GM23248 (cell line): Measurements from ENCODE around the gene RIMS4. TPM values are rescaled to one million over a fixed set of nuclear protein-coding genes. Genes with fewer than 3 reads are reported as not detected.
A peak's percentile ranks its signal among the peaks of the same experiment; 100 is the strongest.

Source experiments
- DNase-seq: peaks from one replicate; pipeline ENCODE4 v3.0.0-alpha.2; 2015
- H2AFZ ChIP-seq: fragments of 200-600 bp; sonication (generic); 2 replicates; pipeline ENCODE4 v1.6.1; 2016; ENCODE audit warnings: antibody characterized with exemption
- H3F3A ChIP-seq: fragments of 200-600 bp; sonication (generic); 2 replicates; pipeline ENCODE4 v1.6.1; 2016; ENCODE audit warnings: mild to moderate bottlenecking, antibody characterized with exemption, mixed run types; ENCODE audit not compliant: insufficient read depth
- H3K27ac ChIP-seq: fragments of 200-600 bp; sonication (generic); 2 replicates; pipeline ENCODE4 v1.5.1; 2016; ENCODE audit warnings: mild to moderate bottlenecking
- H3K27me3 ChIP-seq: fragments of 200-600 bp; sonication (generic); replicated peaks from 2 replicates; pipeline ENCODE4 v1.6.1; 2016; ENCODE audit warnings: mild to moderate bottlenecking; ENCODE audit not compliant: insufficient read depth
- H3K36me3 ChIP-seq: fragments of 200-600 bp; sonication (generic); 2 replicates; pipeline ENCODE4 v1.6.1; 2016; ENCODE audit warnings: low read depth, mild to moderate bottlenecking
- H3K4me1 ChIP-seq: fragments of 200-600 bp; sonication (generic); 2 replicates; pipeline ENCODE4 v1.6.1; 2016; ENCODE audit warnings: mild to moderate bottlenecking; ENCODE audit not compliant: insufficient read depth
- H3K4me2 ChIP-seq: fragments of 200-600 bp; sonication (generic); one replicate; pipeline ENCODE4 v1.6.1; 2016; ENCODE audit warnings: mild to moderate bottlenecking; ENCODE audit not compliant: unreplicated experiment
- H3K4me3 ChIP-seq: fragments of 200-600 bp; sonication (generic); 2 replicates; pipeline ENCODE4 v1.5.1; 2016; ENCODE audit warnings: mild to moderate bottlenecking
- H3K79me2 ChIP-seq: fragments of 200-600 bp; sonication (generic); 2 replicates; pipeline ENCODE4 v1.6.1; 2016; ENCODE audit warnings: mild to moderate bottlenecking; ENCODE audit not compliant: insufficient read depth
- H3K9ac ChIP-seq: fragments of 200-600 bp; sonication (generic); 2 replicates; pipeline ENCODE4 v1.6.1; 2016; ENCODE audit warnings: mild to moderate bottlenecking
- H3K9me2 ChIP-seq: fragments of 200-600 bp; sonication (generic); 2 replicates; pipeline ENCODE4 v1.6.1; 2016; ENCODE audit warnings: mixed run types, mild to moderate bottlenecking, moderate library complexity; ENCODE audit not compliant: insufficient read depth
- H3K9me3 ChIP-seq: fragments of 200-600 bp; sonication (generic); one replicate; pipeline ENCODE4 v1.6.1; 2017; ENCODE audit warnings: low read depth
- H4K20me1 ChIP-seq: fragments of 200-600 bp; sonication (generic); 2 replicates; pipeline ENCODE4 v1.6.0; 2016; ENCODE audit not compliant: insufficient read depth
- EZH2 ChIP-seq: fragments of 200-600 bp; sonication (generic); IDR thresholded peaks from 2 replicates; pipeline ENCODE4 v1.6.1; 2018; ENCODE audit warnings: antibody characterized with exemption, mild to moderate bottlenecking; ENCODE audit not compliant: insufficient read depth, poor library complexity, severe bottlenecking
- EZH2phosphoT487 ChIP-seq: fragments of 200-600 bp; sonication (generic); IDR thresholded peaks from 2 replicates; pipeline ENCODE4 v1.6.1; 2018; ENCODE audit warnings: antibody characterized with exemption, moderate library complexity, mild to moderate bottlenecking, low read depth; ENCODE audit not compliant: insufficient read depth
- WGBS, 2 experiments: methylation state at CpG; one replicate each; pipeline ENCODE4 v1.1.6; 2015 to 2017; ENCODE audit warnings: low lambda C conversion rate in 2 of 2, low coverage in 1 of 2; ENCODE audit errors: missing lambda C conversion rate in 2 of 2; 5-methylcytosine and 5-hydroxymethylcytosine counted together
- in situ Hi-C: fragments of 300-500 bp; cut with MboI; formaldehyde crosslinking; loops from 2 replicates; pipeline ENCODE4 v1.15.0; 2020
- polyA plus RNA-seq: library from polyadenylated mRNA; unstranded; fragments of >200 nt; fragmentation: Nextera tagmentation; extraction: Ambion mirVana; gene quantifications from 2 replicates; pipeline ENCODE4 v1.2.1, GENCODE V29; 2016
- total RNA-seq: library from RNA; depleted of rRNA; stranded (reverse); fragments of >200 nt; shearing (Covaris generic); gene quantifications from 2 replicates; pipeline ENCODE4 v1.2.3, GENCODE V29; 2014

The RIMS4 gene
- total and polyA plus RNA-seq, 2 experiments from 2014 or later = 0.22 TPM; not detected in 1

- Histone ChIP-seq H2AFZ (no peak overlapping the region), H3K4me2 (peak overlapping the region; percentile 74), H3K27ac (no peak overlapping the region), H3K9me3 (no peaks in the 10 kb centered on the region), H3K27me3 (no peaks in the 10 kb centered on the region), H3K79me2 (no peaks in the 10 kb centered on the region), H3K4me1 (peaks cover 36% of the 10 kb centered on the region), H4K20me1 (no peaks in the 10 kb centered on the region), H3F3A (peaks cover 21% of the 10 kb centered on the region), H3K9me2 (no peaks in the 10 kb centered on the region), H3K4me3 (0 out of 2 replicates have a peak overlapping the region, but pooled peaks have one; percentile 30), H3K36me3 (no peaks in the 10 kb centered on the region), H3K9ac (peak overlapping the region; percentile 30; the same call in 1 of the 2 replicates)
- 33 to 42% methylated on average over 11 to 13 of the region's 13 CpGs for WGBS, 2 experiments
- in situ Hi-C loops = no loop called here
- TF ChIP-seq EZH2phosphoT487 = no peak
- no peak for TF ChIP-seq EZH2
- no peak for DNase-seq
Observed at GRCh38 chr20:44714102-44714700, 96.1 kb downstream of the RIMS4 start.

- Histone ChIP-seq H3K79me2 (no peaks in the 10 kb centered on the region), H3K9ac (no peak overlapping the region), H3K4me2 (no peak overlapping the region), H3K9me2 (no peaks in the 10 kb centered on the region), H4K20me1 (no peaks in the 10 kb centered on the region), H3F3A (peaks cover 25% of the 10 kb centered on the region), H3K4me1 (peaks cover 45% of the 10 kb centered on the region), H3K9me3 (no peaks in the 10 kb centered on the region), H2AFZ (no peak overlapping the region), H3K4me3 (no peak overlapping the region), H3K27me3 (no peaks in the 10 kb centered on the region), H3K27ac (no peak overlapping the region), H3K36me3 (no peaks in the 10 kb centered on the region)
- in situ Hi-C loops = no loop called here
- DNase-seq = peak; percentile 32
- WGBS, 2 experiments = 80 to 81% methylated on average over 8 of the region's 8 CpGs
- TF ChIP-seq EZH2 (no peak), EZH2phosphoT487 (no peak)
Observed at GRCh38 chr20:44711237-44711636, 99.1 kb downstream of the RIMS4 start.

GRCh38 chr20:44709797-44710196, 100.5 kb downstream of the RIMS4 start:
- Histone ChIP-seq H3K9me2 (no peaks in the 10 kb centered on the region), H3K79me2 (no peaks in the 10 kb centered on the region), H3K36me3 (no peaks in the 10 kb centered on the region), H3F3A (peaks cover 32% of the 10 kb centered on the region), H3K4me2 (no peak overlapping the region), H4K20me1 (no peaks in the 10 kb centered on the region), H3K27ac (no peak overlapping the region), H3K9me3 (no peaks in the 10 kb centered on the region), H3K9ac (no peak overlapping the region), H3K4me3 (no peak overlapping the region), H2AFZ (no peak overlapping the region), H3K4me1 (peaks cover 39% of the 10 kb centered on the region), H3K27me3 (no peaks in the 10 kb centered on the region)
- 97% methylated on average over 9 of the region's 9 CpGs for WGBS, 2 experiments
- no peak for DNase-seq
- no peak for TF ChIP-seq EZH2phosphoT487
- no peak for TF ChIP-seq EZH2
- in situ Hi-C loops = no loop called here

- Histone ChIP-seq H3K4me1 (peaks cover 39% of the 10 kb centered on the region), H3K9me3 (no peaks in the 10 kb centered on the region), H4K20me1 (no peaks in the 10 kb centered on the region), H3K79me2 (no peaks in the 10 kb centered on the region), H2AFZ (no peak overlapping the region), H3K4me3 (no peak overlapping the region), H3K9ac (no peak overlapping the region), H3K4me2 (no peak overlapping the region), H3K36me3 (no peaks in the 10 kb centered on the region), H3F3A (peaks cover 34% of the 10 kb centered on the region), H3K27me3 (no peaks in the 10 kb centered on the region), H3K27ac (no peak overlapping the region), H3K9me2 (no peaks in the 10 kb centered on the region)
- no peak for DNase-seq
- WGBS, 2 experiments = 76 to 78% methylated on average over 11 of the region's 11 CpGs
- in situ Hi-C loops = no loop called here
- no peak for TF ChIP-seq EZH2phosphoT487
- TF ChIP-seq EZH2 = no peak
Observed at GRCh38 chr20:44709380-44709779, 101.0 kb downstream of the RIMS4 start.
